Endothelial cell (in vitro differentiated cells): ENCODE data around the gene AQP1. TPM values are rescaled to one million over a fixed set of nuclear protein-coding genes. Genes with fewer than 3 reads are reported as not detected.

Experiments used
- DNase-seq: peaks from one replicate; pipeline ENCODE4 v3.0.0; 2021; ENCODE audit warnings: low spot score
- H3K27ac Mint-ChIP-seq: one replicate; pipeline ENCODE4 v1.8.0; 2021; ENCODE audit warnings: mixed read lengths, inconsistent platforms; ENCODE audit not compliant: unreplicated experiment
- H3K27me3 Mint-ChIP-seq: one replicate; pipeline ENCODE4 v1.8.0; 2021; ENCODE audit warnings: mild to moderate bottlenecking, moderate library complexity, mixed read lengths, inconsistent platforms; ENCODE audit not compliant: unreplicated experiment
- H3K36me3 Mint-ChIP-seq: one replicate; pipeline ENCODE4 v1.8.0; 2021; ENCODE audit warnings: mild to moderate bottlenecking, low read depth, mixed read lengths, inconsistent platforms; ENCODE audit not compliant: unreplicated experiment
- H3K4me1 Mint-ChIP-seq: one replicate; pipeline ENCODE4 v1.8.0; 2021; ENCODE audit warnings: mild to moderate bottlenecking, mixed read lengths, inconsistent platforms; ENCODE audit not compliant: unreplicated experiment
- H3K4me3 Mint-ChIP-seq: one replicate; pipeline ENCODE4 v1.8.0; 2021; ENCODE audit warnings: mild to moderate bottlenecking, mixed read lengths, inconsistent platforms; ENCODE audit not compliant: unreplicated experiment
- H3K9me3 Mint-ChIP-seq: one replicate; pipeline ENCODE4 v1.8.0; 2021; ENCODE audit warnings: mixed read lengths, inconsistent platforms; ENCODE audit not compliant: unreplicated experiment
- total RNA-seq: library from RNA; stranded (reverse); fragmentation: NEBNext Ultra II Directional; extraction: Animal tissue kit (Norgen Biotek cat#: 25700); gene quantifications from one replicate; pipeline ENCODE4 v1.2.1, GENCODE V29; 2021; ENCODE audit not compliant: unreplicated experiment
- TF ChIP-seq, protein P1 (sequence below): fragments of 200-600 bp; sonication (generic); IDR thresholded peaks from one replicate; pipeline ENCODE4 v1.5.0; 2021; ENCODE audit warnings: antibody characterized with exemption; ENCODE audit not compliant: unreplicated experiment

AQP1 gene
- total RNA-seq, 1 donor from 2014 or later = 2.7 TPM

DNA sequence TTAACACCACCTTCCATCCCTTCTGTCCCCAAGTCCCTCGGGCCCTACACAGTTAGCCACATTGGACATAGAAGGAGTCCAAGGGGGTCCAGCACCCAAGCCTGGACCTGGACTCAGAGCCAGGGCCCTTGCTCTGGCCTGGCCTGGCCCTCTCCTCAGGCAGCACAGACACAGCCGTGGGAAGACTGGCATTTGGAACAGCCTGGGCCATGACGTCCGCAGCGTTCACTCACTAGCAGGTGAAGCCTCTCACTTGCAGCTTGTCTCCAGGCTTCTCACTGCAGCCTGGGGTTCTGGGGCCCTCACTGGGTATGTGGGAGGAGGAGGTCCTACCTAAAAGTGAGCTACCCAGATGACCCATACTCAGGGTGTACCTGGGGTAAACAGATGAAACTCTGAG lies 33.7 kb upstream of the AQP1 start:
- no peak for DNase-seq
- no peaks in the 10 kb centered on the region for H3K9me3 Mint-ChIP-seq
- no peak overlapping the region for H3K4me3 Mint-ChIP-seq
- peaks cover 29% of the 10 kb centered on the region for H3K36me3 Mint-ChIP-seq
- H3K4me1 Mint-ChIP-seq = peaks cover 43% of the 10 kb centered on the region
- TF ChIP-seq, protein P1, sequence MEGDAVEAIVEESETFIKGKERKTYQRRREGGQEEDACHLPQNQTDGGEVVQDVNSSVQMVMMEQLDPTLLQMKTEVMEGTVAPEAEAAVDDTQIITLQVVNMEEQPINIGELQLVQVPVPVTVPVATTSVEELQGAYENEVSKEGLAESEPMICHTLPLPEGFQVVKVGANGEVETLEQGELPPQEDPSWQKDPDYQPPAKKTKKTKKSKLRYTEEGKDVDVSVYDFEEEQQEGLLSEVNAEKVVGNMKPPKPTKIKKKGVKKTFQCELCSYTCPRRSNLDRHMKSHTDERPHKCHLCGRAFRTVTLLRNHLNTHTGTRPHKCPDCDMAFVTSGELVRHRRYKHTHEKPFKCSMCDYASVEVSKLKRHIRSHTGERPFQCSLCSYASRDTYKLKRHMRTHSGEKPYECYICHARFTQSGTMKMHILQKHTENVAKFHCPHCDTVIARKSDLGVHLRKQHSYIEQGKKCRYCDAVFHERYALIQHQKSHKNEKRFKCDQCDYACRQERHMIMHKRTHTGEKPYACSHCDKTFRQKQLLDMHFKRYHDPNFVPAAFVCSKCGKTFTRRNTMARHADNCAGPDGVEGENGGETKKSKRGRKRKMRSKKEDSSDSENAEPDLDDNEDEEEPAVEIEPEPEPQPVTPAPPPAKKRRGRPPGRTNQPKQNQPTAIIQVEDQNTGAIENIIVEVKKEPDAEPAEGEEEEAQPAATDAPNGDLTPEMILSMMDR = no peak
- H3K27ac Mint-ChIP-seq = no peak overlapping the region
- H3K27me3 Mint-ChIP-seq = peaks cover 19% of the 10 kb centered on the region

DNA sequence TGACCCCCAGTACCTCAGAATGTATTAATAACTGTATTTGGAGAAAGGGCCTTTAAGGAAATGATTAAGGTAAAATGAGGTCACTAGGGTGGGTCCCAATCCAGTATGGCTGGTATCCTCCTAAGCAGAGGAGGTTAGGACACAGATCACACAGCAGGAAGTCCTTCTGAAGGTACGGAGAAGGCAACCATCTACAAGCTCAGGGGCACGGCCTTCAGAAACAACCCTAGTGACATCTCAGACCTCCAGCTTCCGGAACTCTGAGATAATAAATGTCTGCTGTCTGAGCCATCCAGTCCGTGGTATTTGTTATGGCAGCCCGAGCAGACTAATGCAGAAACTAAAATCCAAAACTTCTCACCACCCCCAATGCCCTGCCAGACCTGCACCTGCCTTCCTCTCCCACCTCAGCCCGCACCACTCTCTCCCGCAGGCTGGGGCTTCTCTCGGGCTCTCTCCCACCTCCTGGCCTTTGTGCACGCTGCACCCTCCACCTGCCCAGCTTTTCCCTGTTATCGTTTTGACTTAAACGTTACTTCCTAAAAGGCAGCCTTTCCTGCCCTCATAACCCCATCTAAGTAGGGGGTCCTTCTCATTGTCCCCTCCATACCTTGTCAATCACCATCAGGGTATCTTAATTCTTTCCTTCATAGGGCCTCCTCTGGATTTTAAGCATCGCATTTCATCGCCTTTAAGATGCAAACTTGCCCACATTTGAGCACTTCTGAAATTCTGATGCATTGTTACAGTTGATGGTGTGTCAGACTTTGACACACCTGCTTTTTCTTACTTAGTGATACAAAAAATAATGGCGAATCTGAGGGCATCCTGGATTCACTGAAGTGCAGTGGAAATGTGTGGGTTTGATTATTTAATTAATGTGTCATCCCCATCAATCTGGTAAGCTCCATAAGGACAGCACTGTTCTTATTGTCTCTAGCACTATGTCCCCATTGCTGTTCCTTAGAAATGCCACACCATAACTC lies 32.2 kb upstream of the AQP1 start:
- Mint-ChIP-seq H3K27me3 (peaks cover 19% of the 10 kb centered on the region), H3K9me3 (no peaks in the 10 kb centered on the region), H3K4me1 (peaks cover 40% of the 10 kb centered on the region), H3K36me3 (peaks cover 34% of the 10 kb centered on the region), H3K27ac (no peak overlapping the region), H3K4me3 (peak overlapping the region; percentile 28)
- no peak for DNase-seq
- TF ChIP-seq, protein P1 = no peak

- Mint-ChIP-seq H3K27ac (no peak overlapping the region), H3K36me3 (peaks cover 26% of the 10 kb centered on the region), H3K9me3 (no peaks in the 10 kb centered on the region), H3K4me1 (peaks cover 42% of the 10 kb centered on the region), H3K4me3 (no peak overlapping the region), H3K27me3 (peaks cover 21% of the 10 kb centered on the region)
- no peak for DNase-seq
- TF ChIP-seq, protein P1 = no peak
These were observed 31.4 kb upstream of the AQP1 start for GRCh38 chr7:30880125-30880720.

- peaks cover 37% of the 10 kb centered on the region for H3K4me1 Mint-ChIP-seq
These were observed 30.7 kb upstream of the AQP1 start for GRCh38 chr7:30880941-30881340.

More at GRCh38 chr7:30880941-30881340, 30.7 kb upstream of the AQP1 start:
- TF ChIP-seq, protein P1 = no peak
- H3K27ac Mint-ChIP-seq = no peak overlapping the region
- H3K27me3 Mint-ChIP-seq = peaks cover 14% of the 10 kb centered on the region
- no peak for DNase-seq
- H3K9me3 Mint-ChIP-seq = no peaks in the 10 kb centered on the region
- no peak overlapping the region for H3K4me3 Mint-ChIP-seq
- peaks cover 19% of the 10 kb centered on the region for H3K36me3 Mint-ChIP-seq
